Measurements from ENCODE around the gene C19orf81.

GRCh38 chr19:50652722-50653121 is 3.5 kb downstream of the C19orf81 start:
- TF ChIP-seq CTCF (conservative IDR thresholded peaks at IDR 0.05) (no peak), EZH2 (IDR thresholded peaks at IDR 0.05; ENCODE audit: low read depth) (no peak)
